ENCODE results near the gene KIAA0930. TPM values are rescaled to one million over a fixed set of nuclear protein-coding genes. Genes with fewer than 3 reads are reported as not detected.

Gene KIAA0930
- polyA plus RNA-seq, 1 donor from 2014 or later: 129 TPM

GRCh38 chr22:45157907-45158306, 82.8 kb downstream of the KIAA0930 start:
- no peaks in the 10 kb centered on the region for H3K9me2 ChIP-seq (ENCODE audit: insufficient read depth, low read length)
- no peaks in the 10 kb centered on the region for H3K27me3 ChIP-seq (ENCODE audit: insufficient read depth, low read depth, low read length)
- no peak for TF ChIP-seq SMC3 (conservative IDR thresholded peaks at IDR 0.05; ENCODE audit: poor library complexity)
- no peak for TF ChIP-seq REST (IDR thresholded peaks at IDR 0.05; ENCODE audit: borderline replicate concordance)
- TF ChIP-seq POLR2AphosphoS5 (IDR thresholded peaks at IDR 0.05): no peak
- TF ChIP-seq TAF1 (IDR thresholded peaks at IDR 0.05; ENCODE audit: low read depth): no peak
- no peak for TF ChIP-seq EP300 (conservative IDR thresholded peaks at IDR 0.05; ENCODE audit: poor library complexity, severe bottlenecking)
- no peak for TF ChIP-seq RAD21 (conservative IDR thresholded peaks at IDR 0.05)
- no peak for TF ChIP-seq EZH2 (IDR thresholded peaks at IDR 0.05; ENCODE audit: borderline replicate concordance, insufficient read depth, low read length, poor library complexity, severe bottlenecking)
- TF ChIP-seq MXI1 (conservative IDR thresholded peaks at IDR 0.05; ENCODE audit: poor library complexity, severe bottlenecking): no peak
- TF ChIP-seq CTCF (IDR thresholded peaks at IDR 0.05; ENCODE audit: poor library complexity, severe bottlenecking): no peak
- H3K27ac ChIP-seq (ENCODE audit: low read length): no peak overlapping the region
- no peaks in the 10 kb centered on the region for H4K20me1 ChIP-seq (ENCODE audit: insufficient read depth)
- no peaks in the 10 kb centered on the region for H3F3A ChIP-seq (ENCODE audit: insufficient read depth, low read length, poor library complexity, severe bottlenecking)
- no peak overlapping the region for H2AFZ ChIP-seq (ENCODE audit: low read depth, low read length)
- no peak overlapping the region for H3K4me2 ChIP-seq (ENCODE audit: low read length)
- H3K4me3 ChIP-seq (ENCODE audit: low read length): no peak overlapping the region
- peaks cover 3% of the 10 kb centered on the region for H3K79me2 ChIP-seq (replicated peaks; ENCODE audit: insufficient read depth, low read length)
- no peaks in the 10 kb centered on the region for H3K9me3 ChIP-seq (ENCODE audit: low read length)
- H3K36me3 ChIP-seq (ENCODE audit: insufficient read depth, low read length): no peaks in the 10 kb centered on the region
- H3K9ac ChIP-seq (ENCODE audit: low read length): no peak overlapping the region

GRCh38 chr22:45155050-45155840, 85.4 kb downstream of the KIAA0930 start:
- Histone ChIP-seq H3K9me2 (ENCODE audit: insufficient read depth, low read length) (no peaks in the 10 kb centered on the region), H3K4me2 (ENCODE audit: low read length) (no peak overlapping the region), H4K20me1 (ENCODE audit: insufficient read depth) (no peaks in the 10 kb centered on the region), H2AFZ (ENCODE audit: low read depth, low read length) (no peak overlapping the region), H3K79me2 (replicated peaks; ENCODE audit: insufficient read depth, low read length) (no peaks in the 10 kb centered on the region), H3K9ac (ENCODE audit: low read length) (no peak overlapping the region), H3K9me3 (ENCODE audit: low read length) (no peaks in the 10 kb centered on the region), H3K36me3 (ENCODE audit: insufficient read depth, low read length) (no peaks in the 10 kb centered on the region), H3F3A (ENCODE audit: insufficient read depth, low read length, poor library complexity, severe bottlenecking) (no peaks in the 10 kb centered on the region), H3K27me3 (ENCODE audit: insufficient read depth, low read depth, low read length) (no peaks in the 10 kb centered on the region), H3K4me3 (ENCODE audit: low read length) (no peak overlapping the region), H3K27ac (ENCODE audit: low read length) (no peak overlapping the region)
- TF ChIP-seq REST (IDR thresholded peaks at IDR 0.05; ENCODE audit: borderline replicate concordance): no peak
- no peak for TF ChIP-seq SMC3 (conservative IDR thresholded peaks at IDR 0.05; ENCODE audit: poor library complexity)
- TF ChIP-seq CTCF (IDR thresholded peaks at IDR 0.05; ENCODE audit: poor library complexity, severe bottlenecking): no peak

Measured in neural cell (in vitro differentiated cells).